Middle frontal gyrus (tissue), 1 donor: ENCODE data around the gene ELL3.

Experiments used
- DNase-seq: peaks from one replicate; pipeline ENCODE4 v3.0.0-alpha.2; 2015; ENCODE audit warnings: low spot score; ENCODE audit errors: extremely low spot score

ELL3 gene

GRCh38 chr15:43723151-43723550 is 53.6 kb downstream of the ELL3 start:
- no peak for DNase-seq
